Nephron (organoid): ENCODE results near the gene MAML2.

Source experiments
- H3K27ac Mint-ChIP-seq, 3 experiments: 2 replicates each; pipeline ENCODE4 v1.8.0; 2020; ENCODE audit warnings: mixed read lengths in 3 of 3, mild to moderate bottlenecking in 2 of 3, moderate library complexity in 1 of 3
- H3K27me3 Mint-ChIP-seq: 2 replicates; pipeline ENCODE4 v1.8.0; 2021; ENCODE audit warnings: low read depth, mild to moderate bottlenecking, moderate library complexity, mixed read lengths
- H3K36me3 Mint-ChIP-seq: 2 replicates; pipeline ENCODE4 v1.8.0; 2020; ENCODE audit warnings: low read depth, mixed read lengths
- H3K4me1 Mint-ChIP-seq: 2 replicates; pipeline ENCODE4 v1.8.0; 2020; ENCODE audit warnings: mixed read lengths
- H3K4me3 Mint-ChIP-seq, 3 experiments: 2 replicates each; pipeline ENCODE4 v1.8.0; 2020; ENCODE audit warnings: mild to moderate bottlenecking in 3 of 3, mixed read lengths in 3 of 3, moderate library complexity in 2 of 3
- H3K9me3 Mint-ChIP-seq: 2 replicates; pipeline ENCODE4 v1.8.0; 2020; ENCODE audit warnings: mixed read lengths
- CTCF ChIP-seq, 3 experiments: fragments of 200-600 bp; sonication (generic); IDR thresholded peaks; one replicate each; pipeline ENCODE4 v1.5.0; 2021; ENCODE audit warnings: antibody characterized with exemption in 3 of 3; ENCODE audit not compliant: unreplicated experiment in 3 of 3

MAML2 gene

GRCh38 chr11:96323642-96323985, 19.4 kb downstream of the MAML2 start:
- Mint-ChIP-seq H3K27me3 (no peaks in the 10 kb centered on the region), H3K27ac (peak overlapping the region in 2 of 3 experiments; percentile 34 to 60), H3K36me3 (peaks cover 24% of the 10 kb centered on the region), H3K9me3 (no peaks in the 10 kb centered on the region), H3K4me3 (no peak overlapping the region), H3K4me1 (peaks cover 72% of the 10 kb centered on the region)
- no peak for TF ChIP-seq CTCF (IDR thresholded peaks at IDR 0.05; ENCODE audit: unreplicated experiment in 3 of 3)

- Mint-ChIP-seq H3K4me1 (peaks cover 72% of the 10 kb centered on the region), H3K27ac (peak overlapping the region; percentile 13 to 60 (median 34)), H3K9me3 (no peaks in the 10 kb centered on the region), H3K27me3 (no peaks in the 10 kb centered on the region), H3K36me3 (peaks cover 24% of the 10 kb centered on the region), H3K4me3 (no peak overlapping the region)
- no peak for TF ChIP-seq CTCF (IDR thresholded peaks at IDR 0.05; ENCODE audit: unreplicated experiment in 3 of 3)
Observed at GRCh38 chr11:96322775-96323641, 20.0 kb downstream of the MAML2 start.

GRCh38 chr11:96321091-96321490, 21.9 kb downstream of the MAML2 start:
- peak overlapping the region; percentile 72 to 82 (median 81) for H3K27ac Mint-ChIP-seq
- peaks cover 32% of the 10 kb centered on the region for H3K36me3 Mint-ChIP-seq
- no peak overlapping the region for H3K4me3 Mint-ChIP-seq
- H3K27me3 Mint-ChIP-seq = no peaks in the 10 kb centered on the region
- no peak for TF ChIP-seq CTCF (IDR thresholded peaks at IDR 0.05; ENCODE audit: unreplicated experiment in 3 of 3)
- peaks cover 84% of the 10 kb centered on the region for H3K4me1 Mint-ChIP-seq
- no peaks in the 10 kb centered on the region for H3K9me3 Mint-ChIP-seq

- Mint-ChIP-seq H3K4me3 (no peak overlapping the region), H3K27ac (peak overlapping the region; percentile 72 to 82 (median 81)), H3K9me3 (no peaks in the 10 kb centered on the region), H3K36me3 (peaks cover 33% of the 10 kb centered on the region), H3K4me1 (peaks cover 75% of the 10 kb centered on the region), H3K27me3 (no peaks in the 10 kb centered on the region)
- no peak for TF ChIP-seq CTCF (IDR thresholded peaks at IDR 0.05; ENCODE audit: unreplicated experiment in 3 of 3)
Observed at GRCh38 chr11:96319898-96320656, 22.9 kb downstream of the MAML2 start.

GRCh38 chr11:96318850-96319249, 24.1 kb downstream of the MAML2 start:
- Mint-ChIP-seq H3K9me3 (no peaks in the 10 kb centered on the region), H3K36me3 (peaks cover 21% of the 10 kb centered on the region), H3K27ac (peak overlapping the region in 1 of 3 experiments; percentile 5), H3K4me3 (no peak overlapping the region), H3K27me3 (no peaks in the 10 kb centered on the region), H3K4me1 (peaks cover 76% of the 10 kb centered on the region)
- no peak for TF ChIP-seq CTCF (IDR thresholded peaks at IDR 0.05; ENCODE audit: unreplicated experiment in 3 of 3)
